ENCODE data around the gene TNPO3. TPM values are rescaled to one million over a fixed set of nuclear protein-coding genes. Genes with fewer than 3 reads are reported as not detected.

TNPO3 gene
- total and polyA plus RNA-seq, 2 donors from 2014 or later, result 20.1 to 35.7 TPM

DNA sequence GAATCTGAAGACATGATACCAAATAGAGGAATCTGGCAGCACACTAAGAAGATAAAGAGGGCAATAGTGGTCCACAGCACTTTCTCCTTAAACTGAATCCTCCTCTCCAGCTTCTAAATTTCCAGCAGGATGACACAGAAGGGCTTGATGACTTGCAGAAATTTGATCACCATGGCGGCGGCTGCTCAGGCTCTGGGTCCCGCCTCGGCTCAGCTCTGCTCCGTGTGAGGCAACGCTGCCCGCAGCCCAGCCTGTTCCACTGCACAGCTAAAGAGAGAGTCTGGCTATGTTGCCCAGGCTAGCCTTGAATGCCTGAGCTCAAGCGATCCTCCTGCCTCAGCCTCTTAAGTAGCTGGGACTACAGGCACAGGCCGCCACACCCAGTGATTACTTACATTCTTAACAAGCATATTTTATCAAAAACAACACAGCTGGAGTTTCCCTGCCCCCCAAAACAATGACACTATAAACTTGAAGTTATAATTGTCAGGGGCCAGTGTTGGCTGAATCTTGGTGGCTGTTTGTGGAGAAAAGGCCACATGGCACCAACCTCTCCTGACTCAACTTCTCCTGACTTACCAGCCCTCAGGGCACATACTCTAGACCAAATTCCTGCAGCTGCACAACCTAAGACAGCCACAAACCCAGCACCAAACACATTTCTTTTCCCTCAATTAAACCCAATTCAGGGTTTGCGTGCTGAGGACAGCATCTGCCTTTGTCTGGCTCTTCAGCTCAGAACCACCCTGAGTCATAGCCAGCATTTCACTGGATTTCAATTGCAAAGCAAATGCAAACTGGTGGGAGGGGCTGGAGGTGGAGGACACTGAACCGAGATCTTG, 11.6 kb upstream of the TNPO3 start:
- intact Hi-C loops (cut with DNase I), result no loop called here
- H3K27me3 ChIP-seq (ENCODE audit: control insufficient read depth, insufficient read depth, low read length), result no peaks in the 10 kb centered on the region
- H3K36me3 ChIP-seq (ENCODE audit: control insufficient read depth in 2 of 3, insufficient read depth in 3 of 3, low read length in 3 of 3), result no peaks in the 10 kb centered on the region
- H3K27ac ChIP-seq (ENCODE audit: low read depth in 2 of 2, low read length in 2 of 2), result no peak overlapping the region
- DNase-seq (peak in 2 of 5 donors; percentile 25 to 30), FAIRE-seq (no peak)
- no peak for TF ChIP-seq CTCF (IDR thresholded peaks at IDR 0.05; ENCODE audit: borderline replicate concordance, extremely low read depth, insufficient read depth)
- H3K4me3 ChIP-seq (ENCODE audit: low read length in 3 of 3), result no peak overlapping the region
- no peaks in the 10 kb centered on the region for H3K9me3 ChIP-seq (ENCODE audit: control insufficient read depth in 2 of 3, insufficient read depth in 1 of 3, low read length in 3 of 3)
- no peaks in the 10 kb centered on the region for H3K4me1 ChIP-seq (ENCODE audit: control insufficient read depth in 2 of 3, insufficient read depth in 2 of 3, low read depth in 1 of 3, low read length in 3 of 3)
- no peak overlapping the region for H3K9ac ChIP-seq (ENCODE audit: low read length in 3 of 3)

GRCh38 chr7:129055861-129056464, 1.1 kb upstream of the TNPO3 start:
- no peak overlapping the region for H3K9ac ChIP-seq (ENCODE audit: low read length in 3 of 3)
- no peak for TF ChIP-seq CTCF (IDR thresholded peaks at IDR 0.05; ENCODE audit: borderline replicate concordance, extremely low read depth, insufficient read depth)
- no peak overlapping the region for H3K27ac ChIP-seq (ENCODE audit: low read depth in 2 of 2, low read length in 2 of 2)
- FAIRE-seq (no peak), DNase-seq (no peak)
- peaks cover 0 to 5% (median 4%) of the 10 kb centered on the region in 3 donors for H3K4me1 ChIP-seq (ENCODE audit: control insufficient read depth in 2 of 3, insufficient read depth in 2 of 3, low read depth in 1 of 3, low read length in 3 of 3)
- no peaks in the 10 kb centered on the region for H3K36me3 ChIP-seq (ENCODE audit: control insufficient read depth in 2 of 3, insufficient read depth in 3 of 3, low read length in 3 of 3)
- H3K9me3 ChIP-seq (ENCODE audit: control insufficient read depth in 2 of 3, insufficient read depth in 1 of 3, low read length in 3 of 3), result no peaks in the 10 kb centered on the region
- peak overlapping the region in 1 of 3 donors; percentile 84 for H3K4me3 ChIP-seq (ENCODE audit: low read length in 3 of 3)
- intact Hi-C loops (cut with DNase I), result no loop called here
- no peaks in the 10 kb centered on the region for H3K27me3 ChIP-seq (ENCODE audit: control insufficient read depth, insufficient read depth, low read length)

- DNase-seq (no peak), FAIRE-seq (no peak)
- H3K4me1 ChIP-seq (ENCODE audit: control insufficient read depth in 2 of 3, insufficient read depth in 2 of 3, low read depth in 1 of 3, low read length in 3 of 3), result peaks cover 0 to 7% (median 5%) of the 10 kb centered on the region in 3 donors
Observed at GRCh38 chr7:129055294-129055816, 444 bp upstream of the TNPO3 start.

More at GRCh38 chr7:129055294-129055816, 444 bp upstream of the TNPO3 start:
- intact Hi-C loops (cut with DNase I), result no loop called here
- Histone ChIP-seq H3K9me3 (ENCODE audit: control insufficient read depth in 2 of 3, insufficient read depth in 1 of 3, low read length in 3 of 3) (no peaks in the 10 kb centered on the region), H3K9ac (ENCODE audit: low read length in 3 of 3) (peak overlapping the region; percentile 30 to 99 (median 85)), H3K27me3 (ENCODE audit: control insufficient read depth, insufficient read depth, low read length) (no peaks in the 10 kb centered on the region), H3K36me3 (ENCODE audit: control insufficient read depth in 2 of 3, insufficient read depth in 3 of 3, low read length in 3 of 3) (no peaks in the 10 kb centered on the region), H3K27ac (ENCODE audit: low read depth in 2 of 2, low read length in 2 of 2) (peak overlapping the region; percentile 99), H3K4me3 (ENCODE audit: low read length in 3 of 3) (peak overlapping the region; percentile 84 to 98 (median 98))
- TF ChIP-seq CTCF (IDR thresholded peaks at IDR 0.05; ENCODE audit: borderline replicate concordance, extremely low read depth, insufficient read depth), result no peak
